ENCODE data around the gene VAV1. TPM values are rescaled to one million over a fixed set of nuclear protein-coding genes. Genes with fewer than 3 reads are reported as not detected.
A peak's percentile ranks its signal among the peaks of the same experiment; 100 is the strongest.

Gene VAV1
- total RNA-seq, 1 donor, result 0.36 TPM

DNA sequence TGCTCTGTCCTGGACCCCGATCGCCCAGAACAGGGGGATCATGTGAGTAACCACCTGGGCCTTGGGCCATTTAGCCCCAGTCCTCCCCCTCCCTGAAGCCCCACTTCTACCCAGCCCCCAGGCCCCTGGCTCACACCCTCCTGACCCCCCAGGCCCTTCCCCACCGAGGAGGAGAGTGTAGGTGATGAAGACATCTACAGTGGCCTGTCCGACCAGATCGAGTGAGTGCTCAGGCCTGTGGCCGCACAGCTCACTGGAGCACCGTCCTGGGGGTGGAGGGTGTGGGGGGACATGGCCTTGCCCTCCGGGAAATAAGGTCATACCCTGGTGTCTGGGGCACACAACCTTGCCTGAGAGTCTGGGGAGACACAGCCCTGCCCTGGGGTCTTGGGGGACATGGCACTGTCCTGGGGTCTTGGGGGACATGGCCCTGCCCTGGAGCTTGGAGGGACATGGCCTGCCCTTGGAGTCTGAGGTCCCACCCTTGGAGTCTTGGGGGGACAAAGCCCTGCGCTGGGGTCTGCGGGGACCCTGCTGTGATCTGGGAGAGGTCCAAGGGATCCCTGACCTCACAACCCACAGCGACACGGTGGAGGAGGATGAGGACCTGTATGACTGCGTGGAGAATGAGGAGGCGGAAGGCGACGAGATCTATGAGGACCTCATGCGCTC is 49.3 kb downstream of the VAV1 start:
- H4K20me1 ChIP-seq (ENCODE audit: insufficient read depth, low read length), result no peaks in the 10 kb centered on the region
- no peak overlapping the region for H2AFZ ChIP-seq (ENCODE audit: low read length)
- H3K79me2 ChIP-seq (ENCODE audit: insufficient read depth, low read length), result no peaks in the 10 kb centered on the region
- H3K4me2 ChIP-seq (ENCODE audit: insufficient read depth, low read length), result no peak overlapping the region
- no peak for DNase-seq (ENCODE audit: insufficient read length, low spot score, missing footprints)
- H3K27me3 ChIP-seq (ENCODE audit: insufficient read depth, low read length), result no peaks in the 10 kb centered on the region
- no peaks in the 10 kb centered on the region for H3K4me1 ChIP-seq (ENCODE audit: insufficient read depth, low read length)
- no peaks in the 10 kb centered on the region for H3K36me3 ChIP-seq (ENCODE audit: insufficient read depth, low read length)
- TF ChIP-seq CTCF (IDR thresholded peaks at IDR 0.05; ENCODE audit: extremely low read depth, low read depth, low read length), result no peak
- H3K4me3 ChIP-seq (ENCODE audit: insufficient read depth, low read length), result no peak overlapping the region
- peaks cover 6% of the 10 kb centered on the region for H3K9me3 ChIP-seq (ENCODE audit: low read depth, low read length)
- H3K27ac ChIP-seq (ENCODE audit: low read depth, low read length), result no peak overlapping the region

GRCh38 chr19:6822311-6822670 is 49.8 kb downstream of the VAV1 start:
- Histone ChIP-seq H3K27ac (ENCODE audit: low read depth, low read length) (no peak overlapping the region), H3K4me1 (ENCODE audit: insufficient read depth, low read length) (no peaks in the 10 kb centered on the region), H3K4me3 (ENCODE audit: insufficient read depth, low read length) (no peak overlapping the region), H3K9me3 (ENCODE audit: low read depth, low read length) (peaks cover 6% of the 10 kb centered on the region), H2AFZ (ENCODE audit: low read length) (no peak overlapping the region), H4K20me1 (ENCODE audit: insufficient read depth, low read length) (no peaks in the 10 kb centered on the region), H3K4me2 (ENCODE audit: insufficient read depth, low read length) (no peak overlapping the region), H3K36me3 (ENCODE audit: insufficient read depth, low read length) (no peaks in the 10 kb centered on the region), H3K27me3 (ENCODE audit: insufficient read depth, low read length) (no peaks in the 10 kb centered on the region), H3K79me2 (ENCODE audit: insufficient read depth, low read length) (no peaks in the 10 kb centered on the region)
- no peak for DNase-seq (ENCODE audit: insufficient read length, low spot score, missing footprints)
- no peak for TF ChIP-seq CTCF (IDR thresholded peaks at IDR 0.05; ENCODE audit: extremely low read depth, low read depth, low read length)

GRCh38 chr19:6825076-6825774 is 52.7 kb downstream of the VAV1 start:
- H3K4me1 ChIP-seq (ENCODE audit: insufficient read depth, low read length), result no peaks in the 10 kb centered on the region
- no peak overlapping the region for H3K27ac ChIP-seq (ENCODE audit: low read depth, low read length)
- H3K36me3 ChIP-seq (ENCODE audit: insufficient read depth, low read length), result no peaks in the 10 kb centered on the region
- H3K27me3 ChIP-seq (ENCODE audit: insufficient read depth, low read length), result no peaks in the 10 kb centered on the region
- peaks cover 6% of the 10 kb centered on the region for H3K9me3 ChIP-seq (ENCODE audit: low read depth, low read length)
- H3K4me3 ChIP-seq (ENCODE audit: insufficient read depth, low read length), result no peak overlapping the region
- H4K20me1 ChIP-seq (ENCODE audit: insufficient read depth, low read length), result no peaks in the 10 kb centered on the region
- DNase-seq (ENCODE audit: insufficient read length, low spot score, missing footprints), result peak; percentile 10
- TF ChIP-seq CTCF (IDR thresholded peaks at IDR 0.05; ENCODE audit: extremely low read depth, low read depth, low read length), result no peak
- no peak overlapping the region for H2AFZ ChIP-seq (ENCODE audit: low read length)
- no peaks in the 10 kb centered on the region for H3K79me2 ChIP-seq (ENCODE audit: insufficient read depth, low read length)
- H3K4me2 ChIP-seq (ENCODE audit: insufficient read depth, low read length), result no peak overlapping the region

- Histone ChIP-seq H3K4me3 (ENCODE audit: insufficient read depth, low read length) (no peak overlapping the region), H3K27me3 (ENCODE audit: insufficient read depth, low read length) (no peaks in the 10 kb centered on the region), H2AFZ (ENCODE audit: low read length) (no peak overlapping the region), H3K4me2 (ENCODE audit: insufficient read depth, low read length) (no peak overlapping the region), H3K9me3 (ENCODE audit: low read depth, low read length) (no peaks in the 10 kb centered on the region), H3K4me1 (ENCODE audit: insufficient read depth, low read length) (no peaks in the 10 kb centered on the region), H3K36me3 (ENCODE audit: insufficient read depth, low read length) (no peaks in the 10 kb centered on the region), H4K20me1 (ENCODE audit: insufficient read depth, low read length) (no peaks in the 10 kb centered on the region), H3K27ac (ENCODE audit: low read depth, low read length) (no peak overlapping the region), H3K79me2 (ENCODE audit: insufficient read depth, low read length) (no peaks in the 10 kb centered on the region)
- TF ChIP-seq CTCF (IDR thresholded peaks at IDR 0.05; ENCODE audit: extremely low read depth, low read depth, low read length), result no peak
- peak; percentile 47 for DNase-seq (ENCODE audit: insufficient read length, low spot score, missing footprints)
Observed at GRCh38 chr19:6826281-6826920, 53.9 kb downstream of the VAV1 start.
